Esophagus muscularis mucosa (tissue), 4 donors: ENCODE measurements around the gene PSME3. TPM values are rescaled to one million over a fixed set of nuclear protein-coding genes. Genes with fewer than 3 reads are reported as not detected.

Experiments
- DNase-seq: peaks from one replicate; pipeline ENCODE4 v3.0.0-alpha.2; 2017; ENCODE audit errors: extremely low spot score
- H3K27ac ChIP-seq, 4 donors: fragments of 200-600 bp; sonication (generic); replicated peaks in 1 of 4; 1 replicate in 3 of 4; 2 replicates in 1 of 4; pipeline ENCODE4 v1.5.1; 2016 to 2019; ENCODE audit warnings: mild to moderate bottlenecking in 1 of 4
- H3K27me3 ChIP-seq, 4 donors: fragments of 200-600 bp; sonication (generic); one replicate each; pipeline versions ENCODE4 v1.5.1 to v1.6.0; 2016 to 2019
- H3K36me3 ChIP-seq, 4 donors: fragments of 200-600 bp; sonication (generic); one replicate each; pipeline ENCODE4 v1.5.1; 2016 to 2019
- H3K4me1 ChIP-seq, 4 donors: fragments of 200-600 bp; sonication (generic); one replicate each; pipeline ENCODE4 v1.5.1; 2016 to 2019
- H3K4me3 ChIP-seq, 4 donors: fragments of 200-600 bp; sonication (generic); 1 replicate in 2 of 4; 2 replicates in 2 of 4; pipeline ENCODE4 v1.5.1; 2016 to 2019; ENCODE audit warnings: mild to moderate bottlenecking in 4 of 4, moderate library complexity in 1 of 4
- H3K9me3 ChIP-seq, 4 donors: fragments of 200-600 bp; sonication (generic); 1 replicate in 3 of 4; 2 replicates in 1 of 4; pipeline ENCODE4 v1.5.1; 2016 to 2019
- EP300 ChIP-seq: sonication (generic); formaldehyde crosslinking; IDR thresholded peaks from one replicate; pipeline ENCODE4 v1.6.1; 2017; ENCODE audit warnings: antibody characterized with exemption
- POLR2A ChIP-seq: fragments of 450-650 bp; IDR thresholded peaks from one replicate; pipeline ENCODE4 v1.6.1; 2017; ENCODE audit warnings: antibody characterized with exemption, moderate library complexity, mild to moderate bottlenecking, low read depth
- POLR2AphosphoS5 ChIP-seq, 2 donors: sonication (generic); formaldehyde crosslinking; IDR thresholded peaks; one replicate each; pipeline ENCODE4 v1.6.1; 2017; ENCODE audit warnings: antibody characterized with exemption in 2 of 2
- WGBS: methylation state at CpG from one replicate; pipeline ENCODE4 v1.1.5; 2018; 5-methylcytosine and 5-hydroxymethylcytosine counted together
- intact Hi-C: fragments of 100-400 bp; cut with DNase I; formaldehyde crosslinking; loops from one replicate; pipeline ENCODE4 v1.15.1; 2023
- total RNA-seq, 4 donors: library from RNA; depleted of rRNA; stranded (reverse); fragments of >200 nt; gene quantifications; one replicate each; pipeline versions ENCODE4 v1.1.0 to v1.2.1, GENCODE V29; 2016
- TF ChIP-seq, protein P1 (sequence below), 3 experiments: fragments of 200-600 bp in 2 of 3; fragments of 450-650 bp in 1 of 3; sonication (generic) in 2 of 3; IDR thresholded peaks; one replicate each; pipeline ENCODE4 v1.5.1; 2017 to 2019; ENCODE audit warnings: antibody characterized with exemption in 3 of 3, mild to moderate bottlenecking in 2 of 3, moderate library complexity in 1 of 3

PSME3 gene
- total RNA-seq, 4 donors from 2014 or later: 68.9 to 91.5 (median 77.2) TPM

- H3K36me3 ChIP-seq: peaks cover 0 to 23% (median 14%) of the 10 kb centered on the region in 4 donors
- no peak for DNase-seq
- intact Hi-C loops: no loop called here
- TF ChIP-seq POLR2A (no peak), EP300 (no peak), POLR2AphosphoS5 (IDR thresholded peaks at IDR 0.05) (no peak)
- TF ChIP-seq, protein P1, sequence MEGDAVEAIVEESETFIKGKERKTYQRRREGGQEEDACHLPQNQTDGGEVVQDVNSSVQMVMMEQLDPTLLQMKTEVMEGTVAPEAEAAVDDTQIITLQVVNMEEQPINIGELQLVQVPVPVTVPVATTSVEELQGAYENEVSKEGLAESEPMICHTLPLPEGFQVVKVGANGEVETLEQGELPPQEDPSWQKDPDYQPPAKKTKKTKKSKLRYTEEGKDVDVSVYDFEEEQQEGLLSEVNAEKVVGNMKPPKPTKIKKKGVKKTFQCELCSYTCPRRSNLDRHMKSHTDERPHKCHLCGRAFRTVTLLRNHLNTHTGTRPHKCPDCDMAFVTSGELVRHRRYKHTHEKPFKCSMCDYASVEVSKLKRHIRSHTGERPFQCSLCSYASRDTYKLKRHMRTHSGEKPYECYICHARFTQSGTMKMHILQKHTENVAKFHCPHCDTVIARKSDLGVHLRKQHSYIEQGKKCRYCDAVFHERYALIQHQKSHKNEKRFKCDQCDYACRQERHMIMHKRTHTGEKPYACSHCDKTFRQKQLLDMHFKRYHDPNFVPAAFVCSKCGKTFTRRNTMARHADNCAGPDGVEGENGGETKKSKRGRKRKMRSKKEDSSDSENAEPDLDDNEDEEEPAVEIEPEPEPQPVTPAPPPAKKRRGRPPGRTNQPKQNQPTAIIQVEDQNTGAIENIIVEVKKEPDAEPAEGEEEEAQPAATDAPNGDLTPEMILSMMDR (IDR thresholded peaks at IDR 0.05): no peak
- H3K27ac ChIP-seq: no peak overlapping the region
- H3K27me3 ChIP-seq: no peaks in the 10 kb centered on the region
- H3K4me1 ChIP-seq: peaks cover 15 to 30% (median 28%) of the 10 kb centered on the region in 4 donors
- 92% methylated on average over 18 of the region's 18 CpGs for WGBS
- H3K4me3 ChIP-seq: no peak overlapping the region
- no peaks in the 10 kb centered on the region for H3K9me3 ChIP-seq
Observed at GRCh38 chr17:42796066-42796758, 37.0 kb upstream of the PSME3 start.

DNA sequence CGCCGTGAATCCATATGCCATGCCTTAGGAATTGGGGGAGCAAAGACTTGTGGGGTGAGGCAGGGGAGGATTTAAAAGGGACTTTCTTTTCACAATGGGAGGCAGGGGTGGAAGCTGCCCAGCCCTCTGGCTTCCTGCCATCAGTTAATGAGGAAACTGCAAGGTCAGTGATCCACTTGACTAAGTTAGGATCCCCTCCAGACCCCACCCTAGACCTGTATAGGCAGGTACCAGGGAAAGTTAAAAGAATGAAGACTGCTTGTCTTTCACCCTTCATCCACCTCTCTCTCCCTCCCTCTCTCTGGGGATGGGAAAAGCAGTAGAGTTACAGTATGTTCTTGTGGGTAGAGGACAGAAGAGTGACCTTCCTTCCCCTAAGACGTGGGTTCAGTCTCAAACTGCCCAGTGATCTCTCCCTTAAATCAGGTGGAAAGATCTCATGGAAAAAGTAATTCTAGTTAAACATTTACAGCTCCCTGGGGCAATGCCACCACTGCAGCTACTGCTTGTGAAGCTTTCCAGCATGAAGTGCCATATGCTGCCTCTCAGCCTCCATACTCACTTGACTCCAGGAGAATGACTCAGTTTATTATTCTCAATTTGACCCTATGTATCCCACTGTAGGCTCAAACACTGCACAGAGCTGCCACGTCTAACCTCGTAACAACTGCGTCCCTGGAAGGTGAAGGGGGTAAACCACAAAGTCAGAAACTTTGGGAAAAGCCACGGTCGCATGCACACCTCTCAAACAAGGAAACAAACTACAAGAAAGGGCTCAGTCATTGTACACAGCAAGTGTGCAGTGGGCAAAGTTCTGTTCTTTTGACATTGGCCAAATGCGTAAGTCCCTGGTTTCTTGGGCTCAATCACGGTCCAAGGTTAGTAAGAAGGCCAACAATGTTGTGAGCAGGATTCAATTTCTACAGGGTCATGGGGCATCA is 35.9 kb upstream of the PSME3 start:
- Histone ChIP-seq H3K4me1 (peaks cover 15 to 30% (median 28%) of the 10 kb centered on the region in 4 donors), H3K27me3 (no peaks in the 10 kb centered on the region), H3K9me3 (no peaks in the 10 kb centered on the region), H3K36me3 (peaks cover 0 to 23% (median 14%) of the 10 kb centered on the region in 4 donors), H3K4me3 (peak overlapping the region; percentile 72 to 94 (median 86)), H3K27ac (peak overlapping the region in 3 of 4 donors; percentile 80 to 81 (median 80))
- TF ChIP-seq POLR2A: no peak
- TF ChIP-seq EP300: no peak
- TF ChIP-seq POLR2AphosphoS5 (IDR thresholded peaks at IDR 0.05): no peak
- TF ChIP-seq, protein P1 (IDR thresholded peaks at IDR 0.05): no peak
- no peak for DNase-seq
- intact Hi-C loops: no loop called here
- WGBS: 85% methylated on average over 10 of the region's 10 CpGs

DNA sequence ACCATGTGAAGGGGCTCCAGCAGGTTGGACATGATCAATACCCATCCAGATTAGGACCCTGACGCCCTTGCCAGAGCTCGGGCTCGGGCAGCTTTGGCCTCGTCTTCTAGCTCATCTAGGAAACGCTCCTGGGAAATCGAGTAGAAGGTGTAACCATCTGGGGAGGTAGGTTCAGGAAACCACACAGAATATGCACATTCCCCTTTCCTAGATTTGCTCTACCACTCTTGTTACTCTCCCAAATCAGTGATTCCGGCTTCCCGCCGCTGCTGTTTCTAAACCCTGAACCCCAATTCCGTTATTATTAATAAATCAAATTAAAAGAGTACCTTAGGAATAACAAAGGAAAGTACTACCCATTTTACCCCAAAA is 35.2 kb upstream of the PSME3 start:
- no peaks in the 10 kb centered on the region for H3K9me3 ChIP-seq
- DNase-seq: no peak
- WGBS: 18% methylated on average over 10 of the region's 10 CpGs
- H3K36me3 ChIP-seq: peaks cover 0 to 23% (median 14%) of the 10 kb centered on the region in 4 donors
- peak overlapping the region; percentile 72 to 94 (median 86) for H3K4me3 ChIP-seq
- TF ChIP-seq EP300 (no peak), POLR2A (no peak), POLR2AphosphoS5 (IDR thresholded peaks at IDR 0.05) (no peak)
- TF ChIP-seq, protein P1 (IDR thresholded peaks at IDR 0.05): no peak
- peaks cover 15 to 31% (median 28%) of the 10 kb centered on the region in 4 donors for H3K4me1 ChIP-seq
- peak overlapping the region; percentile 80 to 82 (median 80) for H3K27ac ChIP-seq
- intact Hi-C loops: no loop called here
- no peaks in the 10 kb centered on the region for H3K27me3 ChIP-seq

DNA sequence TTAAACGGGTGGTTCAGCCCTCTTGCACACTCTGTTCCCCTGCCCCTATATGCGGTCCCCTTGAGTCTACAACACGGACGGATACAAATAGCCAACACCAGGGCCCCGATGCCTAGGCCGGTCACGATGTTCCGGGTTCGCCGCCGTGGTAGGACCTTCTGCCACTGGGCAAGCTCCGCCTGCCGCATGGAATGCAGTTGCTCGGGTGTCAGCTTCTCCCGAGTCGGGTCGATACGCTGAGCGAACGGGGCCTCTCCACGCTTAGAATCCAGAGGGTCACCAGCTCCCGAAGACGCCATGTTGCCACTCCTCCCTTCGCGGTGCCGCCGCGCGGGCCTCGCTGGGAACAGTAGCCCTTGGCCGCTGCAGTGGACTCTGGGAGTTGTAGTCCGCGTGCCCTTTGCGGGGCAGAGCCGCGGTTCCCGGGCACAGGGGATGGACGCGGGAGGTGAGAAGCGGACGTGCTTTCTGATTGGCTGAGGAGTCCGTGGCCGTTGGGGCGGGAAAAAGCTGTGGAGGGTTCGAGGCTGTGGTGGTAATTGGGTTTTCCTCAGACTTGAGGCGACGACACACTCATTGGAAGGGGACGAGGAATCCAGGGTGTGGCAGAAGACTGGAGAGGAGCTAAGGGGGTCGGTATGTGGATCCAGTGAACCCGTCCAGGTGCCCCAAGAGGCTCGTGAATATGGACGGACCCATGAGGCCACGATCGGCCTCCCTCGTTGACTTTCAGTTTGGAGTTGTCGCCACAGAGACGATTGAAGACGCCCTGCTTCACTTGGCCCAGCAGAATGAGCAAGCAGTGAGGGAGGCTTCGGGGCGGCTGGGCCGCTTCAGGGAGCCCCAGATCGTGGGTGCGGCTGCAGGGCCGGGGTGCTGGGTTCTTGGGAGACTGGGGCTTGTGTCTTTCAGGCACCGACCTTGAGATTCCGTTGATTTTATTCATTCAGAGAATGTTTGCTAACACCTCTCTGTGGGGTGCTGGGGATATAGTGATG is 34.5 kb upstream of the PSME3 start, which contains the start of the genes CNTD1 and COA3:
Gene CNTD1, plus strand, starts transcription at position 479 of the 998 bp plus-strand sequence. Its CDS starts 207 bp downstream, at position 686.
Gene COA3, minus strand, starts transcription at position 322 of the 998 bp plus-strand sequence. Its CDS starts 23 bp downstream, at position 299.
- Histone ChIP-seq H3K9me3 (no peaks in the 10 kb centered on the region), H3K36me3 (peaks cover 0 to 23% (median 14%) of the 10 kb centered on the region in 4 donors), H3K4me1 (peaks cover 15 to 37% (median 35%) of the 10 kb centered on the region in 4 donors), H3K27ac (peak within 1 kb of the TSS; percentile 80 to 82 (median 80)), H3K4me3 (peak within 1 kb of the TSS; percentile 72 to 94 (median 86)), H3K27me3 (no peaks in the 10 kb centered on the region)
- TF ChIP-seq EP300 (no peak), POLR2AphosphoS5 (IDR thresholded peaks at IDR 0.05) (peak; percentile 75 to 85)
- WGBS: 46% methylated on average over 38 of the region's 66 CpGs
- intact Hi-C loops: no loop called here
- peak; percentile 94 for DNase-seq
